B cell (primary cell): ENCODE data around the gene HPD.

Experiments used
- EZH2 ChIP-seq: IDR thresholded peaks from 2 replicates; pipeline ENCODE4 v1.6.1; 2012; ENCODE audit warnings: borderline replicate concordance, low read depth, mild to moderate bottlenecking, moderate library complexity, low read length; ENCODE audit not compliant: insufficient read depth, poor library complexity, severe bottlenecking
- TF ChIP-seq, protein P1 (sequence below): fragments of 200-600 bp; IDR thresholded peaks from one replicate; pipeline ENCODE4 v1.8.0; 2022; ENCODE audit warnings: antibody characterized with exemption, mild to moderate bottlenecking

- TF ChIP-seq, protein P1, sequence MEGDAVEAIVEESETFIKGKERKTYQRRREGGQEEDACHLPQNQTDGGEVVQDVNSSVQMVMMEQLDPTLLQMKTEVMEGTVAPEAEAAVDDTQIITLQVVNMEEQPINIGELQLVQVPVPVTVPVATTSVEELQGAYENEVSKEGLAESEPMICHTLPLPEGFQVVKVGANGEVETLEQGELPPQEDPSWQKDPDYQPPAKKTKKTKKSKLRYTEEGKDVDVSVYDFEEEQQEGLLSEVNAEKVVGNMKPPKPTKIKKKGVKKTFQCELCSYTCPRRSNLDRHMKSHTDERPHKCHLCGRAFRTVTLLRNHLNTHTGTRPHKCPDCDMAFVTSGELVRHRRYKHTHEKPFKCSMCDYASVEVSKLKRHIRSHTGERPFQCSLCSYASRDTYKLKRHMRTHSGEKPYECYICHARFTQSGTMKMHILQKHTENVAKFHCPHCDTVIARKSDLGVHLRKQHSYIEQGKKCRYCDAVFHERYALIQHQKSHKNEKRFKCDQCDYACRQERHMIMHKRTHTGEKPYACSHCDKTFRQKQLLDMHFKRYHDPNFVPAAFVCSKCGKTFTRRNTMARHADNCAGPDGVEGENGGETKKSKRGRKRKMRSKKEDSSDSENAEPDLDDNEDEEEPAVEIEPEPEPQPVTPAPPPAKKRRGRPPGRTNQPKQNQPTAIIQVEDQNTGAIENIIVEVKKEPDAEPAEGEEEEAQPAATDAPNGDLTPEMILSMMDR = no peak
- no peak for TF ChIP-seq EZH2
Measured at GRCh38 chr12:121858318-121858661, 369 bp downstream of the HPD start.
